Calu3 (cell line): Measurements from ENCODE around the gene EBF4. TPM values are rescaled to one million over a fixed set of nuclear protein-coding genes. Genes with fewer than 3 reads are reported as not detected.
A peak's percentile ranks its signal among the peaks of the same experiment; 100 is the strongest.
"Not testable (repeated sequence)": the region's sequence is repeated elsewhere in the genome, so short reads cannot be mapped to it uniquely, and the experiment has no call there.

Experiments
- BruUV-seq: library from RNA; stranded (reverse); fragments of 400-500 nt; replicated peaks from 2 replicates; lab custom pipeline; 2021; lab: Mats Ljungman, UMichigan
- CTCF ChIA-PET: fragments of 300-600 bp; sonication (Branson Sonifier 250); formaldehyde crosslinking; loops from one replicate; lab custom pipeline; 2022; ENCODE audit warnings: antibody characterized with exemption; lab: Charles Lee
- DNase-seq: peaks from one replicate; pipeline ENCODE4 v3.0.0; 2022
- H3K27ac Mint-ChIP-seq: one replicate; pipeline ENCODE4 v1.8.0; 2022; ENCODE audit warnings: mixed read lengths; ENCODE audit not compliant: unreplicated experiment
- H3K27me3 Mint-ChIP-seq: one replicate; pipeline ENCODE4 v1.8.0; 2022; ENCODE audit warnings: mixed read lengths; ENCODE audit not compliant: unreplicated experiment
- H3K36me3 Mint-ChIP-seq: one replicate; pipeline ENCODE4 v1.8.0; 2022; ENCODE audit warnings: mild to moderate bottlenecking, moderate library complexity, mixed read lengths; ENCODE audit not compliant: insufficient read depth, unreplicated experiment
- H3K4me1 Mint-ChIP-seq: one replicate; pipeline ENCODE4 v1.8.0; 2022; ENCODE audit warnings: mild to moderate bottlenecking, low read depth, mixed read lengths; ENCODE audit not compliant: unreplicated experiment
- H3K4me3 Mint-ChIP-seq: one replicate; pipeline ENCODE4 v1.8.0; 2022; ENCODE audit warnings: mild to moderate bottlenecking, low read depth, moderate library complexity, mixed read lengths; ENCODE audit not compliant: unreplicated experiment
- H3K9me3 Mint-ChIP-seq: one replicate; pipeline ENCODE4 v1.8.0; 2022; ENCODE audit warnings: low read depth, mixed read lengths; ENCODE audit not compliant: unreplicated experiment
- CTCF ChIP-seq: fragments of 200-600 bp; IDR thresholded peaks from one replicate; pipeline ENCODE4 v1.8.0; 2022; ENCODE audit warnings: antibody characterized with exemption; ENCODE audit not compliant: unreplicated experiment
- intact Hi-C: fragments of 100-400 bp; cut with micrococcal nuclease; formaldehyde crosslinking; loops from one replicate; pipeline ENCODE4 v1.10.0; 2022; ENCODE audit not compliant: unreplicated experiment
- microRNA-seq: library from miRNA; unstranded; fragments of <30 nt; microRNA quantifications from one replicate; pipeline ENCODE4 v1.2.0, GENCODE V29; 2022
- total RNA-seq: library from RNA; stranded (reverse); gene quantifications from 2 replicates; pipeline ENCODE4 v1.2.3, GENCODE V29; 2022

The EBF4 gene
- total RNA-seq, 1 experiment from 2014 or later: 4.3 TPM

DNA sequence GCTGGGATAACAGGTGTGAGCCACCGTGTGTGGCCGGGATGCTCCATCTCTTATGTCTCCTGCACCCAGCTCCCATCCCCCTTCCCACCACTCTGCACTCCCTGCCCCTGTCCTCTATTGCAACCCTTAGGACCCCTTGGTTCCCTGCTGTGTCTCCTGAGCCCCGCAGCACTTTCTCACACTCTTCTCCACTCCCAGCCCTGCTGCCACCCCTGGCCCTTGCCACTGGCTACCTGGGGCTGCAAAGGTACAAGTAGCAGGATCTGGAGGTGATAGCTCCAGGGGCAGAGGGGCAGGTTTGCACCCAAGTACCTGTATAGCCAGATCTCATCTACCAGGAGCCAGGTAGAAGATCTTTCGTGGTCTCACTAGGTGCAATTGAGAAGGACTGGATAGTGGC is 114.4 kb downstream of the EBF4 start:
- no TSS peak for BruUV-seq
- intact Hi-C loops: no loop called here
- no peaks in the 10 kb centered on the region for H3K9me3 Mint-ChIP-seq
- CTCF ChIA-PET: no interaction called here
- H3K4me1 Mint-ChIP-seq: peaks cover 16% of the 10 kb centered on the region
- no peak overlapping the region for H3K4me3 Mint-ChIP-seq
- peaks cover 86% of the 10 kb centered on the region for H3K27me3 Mint-ChIP-seq
- H3K27ac Mint-ChIP-seq: no peak overlapping the region
- TF ChIP-seq CTCF: no peak
- no peaks in the 10 kb centered on the region for H3K36me3 Mint-ChIP-seq
- DNase-seq: no peak

- Mint-ChIP-seq H3K4me1 (peaks cover 16% of the 10 kb centered on the region), H3K27me3 (peaks cover 86% of the 10 kb centered on the region)
- H3K9me3 Mint-ChIP-seq, DNase-seq, BruUV-seq, intact Hi-C loops, H3K4me3 Mint-ChIP-seq, H3K36me3 Mint-ChIP-seq, H3K27ac Mint-ChIP-seq, CTCF ChIA-PET: not testable (repeated sequence)
Observed at GRCh38 chr20:2807929-2808328, 115.3 kb downstream of the EBF4 start.

- Mint-ChIP-seq H3K36me3 (no peaks in the 10 kb centered on the region), H3K27ac (no peak overlapping the region), H3K4me1 (peaks cover 16% of the 10 kb centered on the region), H3K4me3 (no peak overlapping the region), H3K27me3 (peaks cover 83% of the 10 kb centered on the region), H3K9me3 (no peaks in the 10 kb centered on the region)
- intact Hi-C loops: no loop called here
- CTCF ChIA-PET: no interaction called here
- BruUV-seq: no TSS peak
- no peak for DNase-seq
- TF ChIP-seq CTCF: no peak
Observed at GRCh38 chr20:2809690-2810089, 117.1 kb downstream of the EBF4 start.

Small RNA genes lying within 50 kb of the gene (microRNA-seq; reads per million reads assigned to microRNA genes)
- gene MIR1292: 41.5 reads per million, percentile 54 among the genes with 10 or more reads in this experiment

Other genes starting within 250 kb of the EBF4 start
- gene SNRPB, start 222.0 kb upstream of the EBF4 start, total RNA-seq: 208 and 215 TPM in 2 replicates
- gene ZNF343, start 183.9 kb upstream of the EBF4 start, total RNA-seq: 6.5 and 6.8 TPM in 2 replicates
- not detected in 2 replicates for gene TMC2, start 156.2 kb upstream of the EBF4 start, total RNA-seq
- 303 and 310 TPM in 2 replicates for gene NOP56, start 40.1 kb upstream of the EBF4 start, total RNA-seq
- 73.6 and 74.8 TPM in 2 replicates for gene IDH3B, start 28.6 kb upstream of the EBF4 start, total RNA-seq
- 0.14 and 0.29 TPM in 2 replicates for gene CPXM1, start 107.8 kb downstream of the EBF4 start, total RNA-seq
- not detected in 2 replicates for gene C20orf141, start 122.2 kb downstream of the EBF4 start, total RNA-seq
- gene TMEM239, start 123.6 kb downstream of the EBF4 start, total RNA-seq: not detected in 2 replicates
- gene PCED1A, start 147.9 kb downstream of the EBF4 start, total RNA-seq: 26.9 and 27.1 TPM in 2 replicates
- gene VPS16, start 148.0 kb downstream of the EBF4 start, total RNA-seq: 22.2 and 25.9 TPM in 2 replicates
- 30.2 and 33.2 TPM in 2 replicates for gene PTPRA, start 180.7 kb downstream of the EBF4 start, total RNA-seq